ENCODE measurements around the gene NUDT17.

GRCh38 chr1:145799806-145800205 is 45.6 kb upstream of the NUDT17 start:
- TF ChIP-seq, protein P1, sequence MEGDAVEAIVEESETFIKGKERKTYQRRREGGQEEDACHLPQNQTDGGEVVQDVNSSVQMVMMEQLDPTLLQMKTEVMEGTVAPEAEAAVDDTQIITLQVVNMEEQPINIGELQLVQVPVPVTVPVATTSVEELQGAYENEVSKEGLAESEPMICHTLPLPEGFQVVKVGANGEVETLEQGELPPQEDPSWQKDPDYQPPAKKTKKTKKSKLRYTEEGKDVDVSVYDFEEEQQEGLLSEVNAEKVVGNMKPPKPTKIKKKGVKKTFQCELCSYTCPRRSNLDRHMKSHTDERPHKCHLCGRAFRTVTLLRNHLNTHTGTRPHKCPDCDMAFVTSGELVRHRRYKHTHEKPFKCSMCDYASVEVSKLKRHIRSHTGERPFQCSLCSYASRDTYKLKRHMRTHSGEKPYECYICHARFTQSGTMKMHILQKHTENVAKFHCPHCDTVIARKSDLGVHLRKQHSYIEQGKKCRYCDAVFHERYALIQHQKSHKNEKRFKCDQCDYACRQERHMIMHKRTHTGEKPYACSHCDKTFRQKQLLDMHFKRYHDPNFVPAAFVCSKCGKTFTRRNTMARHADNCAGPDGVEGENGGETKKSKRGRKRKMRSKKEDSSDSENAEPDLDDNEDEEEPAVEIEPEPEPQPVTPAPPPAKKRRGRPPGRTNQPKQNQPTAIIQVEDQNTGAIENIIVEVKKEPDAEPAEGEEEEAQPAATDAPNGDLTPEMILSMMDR (tag by site-specific recombination; IDR thresholded peaks at IDR 0.05), result no peak
- TF ChIP-seq, protein P2, sequence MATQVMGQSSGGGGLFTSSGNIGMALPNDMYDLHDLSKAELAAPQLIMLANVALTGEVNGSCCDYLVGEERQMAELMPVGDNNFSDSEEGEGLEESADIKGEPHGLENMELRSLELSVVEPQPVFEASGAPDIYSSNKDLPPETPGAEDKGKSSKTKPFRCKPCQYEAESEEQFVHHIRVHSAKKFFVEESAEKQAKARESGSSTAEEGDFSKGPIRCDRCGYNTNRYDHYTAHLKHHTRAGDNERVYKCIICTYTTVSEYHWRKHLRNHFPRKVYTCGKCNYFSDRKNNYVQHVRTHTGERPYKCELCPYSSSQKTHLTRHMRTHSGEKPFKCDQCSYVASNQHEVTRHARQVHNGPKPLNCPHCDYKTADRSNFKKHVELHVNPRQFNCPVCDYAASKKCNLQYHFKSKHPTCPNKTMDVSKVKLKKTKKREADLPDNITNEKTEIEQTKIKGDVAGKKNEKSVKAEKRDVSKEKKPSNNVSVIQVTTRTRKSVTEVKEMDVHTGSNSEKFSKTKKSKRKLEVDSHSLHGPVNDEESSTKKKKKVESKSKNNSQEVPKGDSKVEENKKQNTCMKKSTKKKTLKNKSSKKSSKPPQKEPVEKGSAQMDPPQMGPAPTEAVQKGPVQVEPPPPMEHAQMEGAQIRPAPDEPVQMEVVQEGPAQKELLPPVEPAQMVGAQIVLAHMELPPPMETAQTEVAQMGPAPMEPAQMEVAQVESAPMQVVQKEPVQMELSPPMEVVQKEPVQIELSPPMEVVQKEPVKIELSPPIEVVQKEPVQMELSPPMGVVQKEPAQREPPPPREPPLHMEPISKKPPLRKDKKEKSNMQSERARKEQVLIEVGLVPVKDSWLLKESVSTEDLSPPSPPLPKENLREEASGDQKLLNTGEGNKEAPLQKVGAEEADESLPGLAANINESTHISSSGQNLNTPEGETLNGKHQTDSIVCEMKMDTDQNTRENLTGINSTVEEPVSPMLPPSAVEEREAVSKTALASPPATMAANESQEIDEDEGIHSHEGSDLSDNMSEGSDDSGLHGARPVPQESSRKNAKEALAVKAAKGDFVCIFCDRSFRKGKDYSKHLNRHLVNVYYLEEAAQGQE (tag by site-specific recombination; IDR thresholded peaks at IDR 0.05), result no peak
- no peak for TF ChIP-seq ZNF544 (tag by site-specific recombination; IDR thresholded peaks at IDR 0.05)
- no peak for TF ChIP-seq ZNF629 (tag by site-specific recombination; IDR thresholded peaks at IDR 0.05)
- TF ChIP-seq GLI2 (tag by site-specific recombination; IDR thresholded peaks at IDR 0.05; ENCODE audit: borderline replicate concordance, low read depth), result no peak
- TF ChIP-seq ZSCAN23 (tag by site-specific recombination; IDR thresholded peaks at IDR 0.05), result no peak
